K562 (cell line): ENCODE results near the gene RASGEF1C. TPM values are rescaled to one million over a fixed set of nuclear protein-coding genes. Genes with fewer than 3 reads are reported as not detected.

Experiments used
- BDP1 ChIP-seq: IDR thresholded peaks from 3 replicates; pipeline ENCODE4 v1.6.1; 2011; ENCODE audit not compliant: insufficient read length, insufficient read depth
- CBX3 ChIP-seq, 2 experiments: IDR thresholded peaks; 1 replicate in 1 of 2; 2 replicates in 1 of 2; pipeline ENCODE4 v1.6.1; 2012; ENCODE audit warnings: inconsistent platforms in 2 of 2, low read length in 2 of 2, borderline replicate concordance in 1 of 2, control low read depth in 1 of 2
- FOXP1 ChIP-seq: sonication (generic); formaldehyde crosslinking; IDR thresholded peaks from 2 replicates; pipeline ENCODE4 v1.8.0; 2022; ENCODE audit warnings: mild to moderate bottlenecking, missing genetic modification reagents
- GTF2E2 ChIP-seq: fragments of 200-800 bp; sonication (Bioruptor generic); IDR thresholded peaks from 2 replicates; pipeline ENCODE4 v1.6.1; 2016; ENCODE audit warnings: missing genetic modification characterization, missing compliant biosample characterization
- GTF3C2 ChIP-seq: IDR thresholded peaks from 3 replicates; pipeline ENCODE4 v1.6.1; 2011; ENCODE audit warnings: borderline replicate concordance, mild to moderate bottlenecking, moderate library complexity; ENCODE audit not compliant: insufficient read length; ENCODE audit errors: extremely low read depth
- LEF1 ChIP-seq: fragments of 450-650 bp; IDR thresholded peaks from 2 replicates; pipeline ENCODE4 v1.6.1; 2016; ENCODE audit warnings: mild to moderate bottlenecking
- MYC ChIP-seq, 2 experiments: fragments of 250-450 bp in 1 of 2; sonication (Bioruptor Pico) in 1 of 2; IDR thresholded peaks; 2 replicates each; pipeline versions ENCODE4 v1.5.1 to v1.6.1; 2012 to 2021; ENCODE audit warnings: low read depth in 2 of 2, borderline replicate concordance in 1 of 2, improper control_type of control experiment in 1 of 2, low read length in 1 of 2, mild to moderate bottlenecking in 1 of 2, moderate library complexity in 1 of 2
- NR2F6 ChIP-seq: fragments of 450-650 bp; formaldehyde crosslinking; IDR thresholded peaks from 2 replicates; pipeline ENCODE4 v1.4.0; 2020; ENCODE audit warnings: mild to moderate bottlenecking
- PTTG1 ChIP-seq: fragments of 450-650 bp; IDR thresholded peaks from 2 replicates; pipeline ENCODE4 v1.6.1; 2016; ENCODE audit warnings: low read depth, mild to moderate bottlenecking, missing genetic modification characterization, missing compliant biosample characterization
- ZNF318 ChIP-seq, 2 experiments: fragments of 450-650 bp; IDR thresholded peaks; 2 replicates each; pipeline ENCODE4 v1.6.1; 2016; ENCODE audit warnings: mild to moderate bottlenecking in 2 of 2, borderline replicate concordance in 1 of 2, low read depth in 1 of 2, moderate library complexity in 1 of 2
- ZNF785 ChIP-seq: fragments of 250-450 bp; sonication (Bioruptor Pico); IDR thresholded peaks from 2 replicates; pipeline ENCODE4 v1.4.0; 2020; ENCODE audit warnings: mild to moderate bottlenecking
- polyA plus RNA-seq, 8 experiments: library from polyadenylated mRNA; depleted of rRNA in 4 of 8; stranded (reverse) in 5 of 8; unstranded in 3 of 8; fragments of >200 nt; fragmentation: Nextera tagmentation in 2 of 8; fragmentation: Illumina TruSeq in 1 of 8; extraction: Ambion mirVana in 2 of 8; extraction: Trizol in 1 of 8; gene quantifications; 2 replicates each; pipeline versions ENCODE4 v1.2.1 to v1.2.3, GENCODE V29; 2011 to 2014; ENCODE audit warnings: inconsistent platforms in 1 of 8, missing spikeins in 1 of 8
- total RNA-seq, 7 experiments: library from RNA; depleted of rRNA in 6 of 7; stranded (reverse); fragments of >200 nt in 6 of 7; fragmentation: Illumina TruSeq in 2 of 7; extraction: Trizol in 2 of 7; gene quantifications; 2 replicates each; pipeline versions ENCODE4 v1.2.1 to v1.2.3, GENCODE V29; 2011 to 2021; ENCODE audit warnings: low replicate concordance in 1 of 7
- TF ChIP-seq, protein P1 (sequence below): IDR thresholded peaks from 2 replicates; pipeline ENCODE4 v1.6.1; 2011; ENCODE audit warnings: borderline replicate concordance, low read depth, mild to moderate bottlenecking, moderate library complexity, low read length; ENCODE audit not compliant: insufficient read depth, poor library complexity, severe bottlenecking

The RASGEF1C gene
- total and polyA plus RNA-seq, 9 of the 15 experiments (the other 6 are each of a cell fraction or from before 2014, with no cell fraction given), result 0.04 to 1.1 (median 0.21) TPM; not detected in 4

GRCh38 chr5:180207593-180207992 lies 1.4 kb downstream of the RASGEF1C start (continued):
- TF ChIP-seq, protein P1, sequence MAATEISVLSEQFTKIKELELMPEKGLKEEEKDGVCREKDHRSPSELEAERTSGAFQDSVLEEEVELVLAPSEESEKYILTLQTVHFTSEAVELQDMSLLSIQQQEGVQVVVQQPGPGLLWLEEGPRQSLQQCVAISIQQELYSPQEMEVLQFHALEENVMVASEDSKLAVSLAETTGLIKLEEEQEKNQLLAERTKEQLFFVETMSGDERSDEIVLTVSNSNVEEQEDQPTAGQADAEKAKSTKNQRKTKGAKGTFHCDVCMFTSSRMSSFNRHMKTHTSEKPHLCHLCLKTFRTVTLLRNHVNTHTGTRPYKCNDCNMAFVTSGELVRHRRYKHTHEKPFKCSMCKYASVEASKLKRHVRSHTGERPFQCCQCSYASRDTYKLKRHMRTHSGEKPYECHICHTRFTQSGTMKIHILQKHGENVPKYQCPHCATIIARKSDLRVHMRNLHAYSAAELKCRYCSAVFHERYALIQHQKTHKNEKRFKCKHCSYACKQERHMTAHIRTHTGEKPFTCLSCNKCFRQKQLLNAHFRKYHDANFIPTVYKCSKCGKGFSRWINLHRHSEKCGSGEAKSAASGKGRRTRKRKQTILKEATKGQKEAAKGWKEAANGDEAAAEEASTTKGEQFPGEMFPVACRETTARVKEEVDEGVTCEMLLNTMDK, result no peak
- TF ChIP-seq ZNF318 (IDR thresholded peaks at IDR 0.05; ENCODE audit: borderline replicate concordance in 1 of 2, low read depth in 1 of 2), result no peak
- TF ChIP-seq GTF3C2, result no peak
- TF ChIP-seq FOXP1 (CRISPR knock-in tag), result no peak
- TF ChIP-seq BDP1, result no peak
- no peak for TF ChIP-seq MYC (IDR thresholded peaks at IDR 0.05; ENCODE audit: low read depth, low read length)
- no peak for TF ChIP-seq MYC (CRISPR knock-in tag; IDR thresholded peaks at IDR 0.05; ENCODE audit: borderline replicate concordance, low read depth)
- TF ChIP-seq LEF1, result no peak
- no peak for TF ChIP-seq PTTG1
- TF ChIP-seq NR2F6 (CRISPR knock-in tag), result no peak
- no peak for TF ChIP-seq CBX3 (IDR thresholded peaks at IDR 0.05; ENCODE audit: borderline replicate concordance in 1 of 2, low read length in 2 of 2)
- TF ChIP-seq ZNF785 (CRISPR knock-in tag), result no peak
- no peak for TF ChIP-seq GTF2E2
